Ishikawa (cell line): Measurements from ENCODE around the gene GPAM.

Experiments used
- CEBPB ChIP-seq: IDR thresholded peaks from 2 replicates; pipeline ENCODE4 v1.6.1; 2012
- EP300 ChIP-seq: IDR thresholded peaks from 2 replicates; pipeline ENCODE4 v1.6.1; 2012; ENCODE audit warnings: borderline replicate concordance
- FOXM1 ChIP-seq: IDR thresholded peaks from 2 replicates; pipeline ENCODE4 v1.6.1; 2012; ENCODE audit warnings: low read depth, borderline replicate concordance
- NFIC ChIP-seq: IDR thresholded peaks from 2 replicates; pipeline ENCODE4 v1.6.1; 2012
- TF ChIP-seq, protein P1 (sequence below): IDR thresholded peaks from 2 replicates; pipeline ENCODE4 v1.6.1; 2012

DNA sequence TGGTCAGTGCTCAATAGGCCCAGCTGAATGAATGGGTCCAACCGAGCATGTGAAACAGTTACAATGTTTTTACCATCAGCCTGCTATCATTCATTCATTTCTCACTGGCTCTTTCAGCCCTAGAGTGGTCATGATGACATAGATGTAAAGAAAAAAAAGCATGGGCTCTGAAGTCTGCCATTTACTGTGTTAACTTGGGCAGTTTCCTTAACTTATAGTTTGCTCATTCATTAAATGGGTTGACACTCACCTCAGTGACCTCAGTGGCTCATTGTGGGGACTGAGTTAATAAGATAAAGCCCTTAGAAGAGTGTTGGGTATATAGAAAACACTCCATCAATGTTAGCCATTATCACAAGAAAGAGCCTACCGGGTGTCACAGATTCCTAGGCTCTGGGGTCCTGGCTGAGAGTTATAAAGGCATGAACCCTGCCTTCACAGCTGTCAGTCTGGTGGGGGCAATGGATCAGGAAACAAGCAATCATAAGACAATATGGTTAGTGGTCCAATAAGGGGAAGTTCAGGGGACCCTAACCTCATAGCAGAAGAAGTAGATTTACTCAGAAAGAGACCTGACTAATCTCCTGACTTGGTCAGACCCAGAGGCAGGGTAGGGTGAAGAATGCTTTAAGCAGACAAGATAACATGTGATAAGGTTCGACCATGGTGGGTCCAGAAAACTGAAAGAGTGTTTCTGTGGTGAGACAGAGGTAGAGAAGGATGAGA, 29.7 kb upstream of the GPAM start:
- no peak for TF ChIP-seq EP300
- TF ChIP-seq FOXM1: no peak
- TF ChIP-seq NFIC: no peak
- TF ChIP-seq, protein P1, sequence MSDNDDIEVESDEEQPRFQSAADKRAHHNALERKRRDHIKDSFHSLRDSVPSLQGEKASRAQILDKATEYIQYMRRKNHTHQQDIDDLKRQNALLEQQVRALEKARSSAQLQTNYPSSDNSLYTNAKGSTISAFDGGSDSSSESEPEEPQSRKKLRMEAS: no peak
- TF ChIP-seq CEBPB: no peak
